SK-N-MC (cell line): ENCODE data around the gene SOS1.
"Not testable (repeated sequence)": the region's sequence is repeated elsewhere in the genome, so short reads cannot be mapped to it uniquely, and the experiment has no call there.

Source experiments
- DNase-seq: peaks from one replicate; pipeline ENCODE4 v3.0.0-alpha.2; 2011; ENCODE audit warnings: low read depth, low spot score
- H3K27ac ChIP-seq: fragments of 200-600 bp; sonication (generic); 2 replicates; pipeline ENCODE4 v1.5.1; 2016; ENCODE audit warnings: mixed run types
- H3K36me3 ChIP-seq: fragments of 200-600 bp; sonication (generic); 2 replicates; pipeline ENCODE4 v1.6.1; 2017; ENCODE audit warnings: antibody characterized with exemption, low read length, mixed read lengths; ENCODE audit not compliant: insufficient read depth
- H3K4me3 ChIP-seq: fragments of 200-600 bp; sonication (generic); 2 replicates; pipeline ENCODE4 v1.5.1; 2016
- H3K9ac ChIP-seq: fragments of 200-600 bp; sonication (generic); 2 replicates; pipeline ENCODE4 v1.8.0; 2017; ENCODE audit warnings: mixed run types, mixed read lengths; ENCODE audit not compliant: insufficient read length
- H3K9me3 ChIP-seq: fragments of 200-600 bp; sonication (generic); 2 replicates; pipeline ENCODE4 v1.6.1; 2017; ENCODE audit warnings: low read depth, mild to moderate bottlenecking, antibody characterized with exemption, low read length, moderate library complexity, mixed read lengths
- EZH2 ChIP-seq: fragments of 200-600 bp; sonication (generic); IDR thresholded peaks from one replicate; pipeline ENCODE4 v1.6.1; 2017; ENCODE audit warnings: antibody characterized with exemption
- FOXP2 ChIP-seq: optimal IDR thresholded peaks from 2 replicates; pipeline ENCODE3; 2011; ENCODE audit warnings: mild to moderate bottlenecking, moderate library complexity; ENCODE audit not compliant: insufficient read depth; ENCODE audit errors: extremely low read length, control extremely low read depth
- POLR2AphosphoS5 ChIP-seq: IDR thresholded peaks from 2 replicates; pipeline ENCODE4 v1.6.1; 2012; ENCODE audit warnings: mild to moderate bottlenecking, low read depth, low read length, borderline replicate concordance

The SOS1 gene

DNA sequence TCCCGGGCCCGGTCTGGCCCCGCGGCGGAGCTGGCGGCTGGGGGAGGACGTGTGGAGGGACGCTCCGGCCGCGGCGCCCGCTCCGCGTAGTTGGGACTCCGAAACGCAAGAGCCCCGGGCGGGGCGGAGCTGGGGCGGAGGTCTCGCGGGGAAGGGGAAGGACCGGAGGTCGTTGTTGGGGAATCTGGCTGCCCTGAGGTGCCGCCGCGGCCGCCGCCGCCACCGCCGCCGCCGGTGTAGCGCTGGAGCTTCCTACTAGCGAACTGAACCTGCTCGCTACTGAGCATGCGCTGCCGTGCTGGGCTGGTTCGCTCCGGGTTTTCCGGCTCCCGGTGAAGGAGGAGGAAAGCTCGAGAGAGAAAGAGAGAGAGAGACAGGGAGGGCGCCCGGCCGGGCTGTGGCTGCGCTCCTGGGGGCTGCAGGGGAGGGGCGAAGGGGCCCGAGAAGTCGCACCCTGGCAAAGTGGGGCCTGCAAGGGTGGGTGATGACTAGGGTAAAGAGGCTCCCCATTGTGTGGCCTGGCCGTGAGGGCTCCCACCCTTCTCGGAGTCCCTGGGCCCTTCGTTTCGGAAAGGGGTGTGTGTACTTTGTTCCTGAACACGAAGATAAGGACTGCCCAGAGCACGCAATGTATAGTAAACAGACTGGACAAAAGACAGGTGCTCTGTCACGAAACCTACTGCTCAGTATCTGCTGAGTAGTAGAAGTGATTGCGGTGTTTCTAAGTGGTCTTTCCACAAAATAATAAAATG lies at the start of gene SOS1:
Gene SOS1, minus strand, starts transcription at position 281 of the 752 bp plus-strand sequence. CDS start 629 bp downstream, outside the sequence.
- Histone ChIP-seq H3K9me3 (no peaks in the 10 kb centered on the region), H3K4me3 (peak within 1 kb of the TSS; percentile 96), H3K9ac (peak within 1 kb of the TSS; percentile 87), H3K36me3 (peaks cover 21% of the 10 kb centered on the region), H3K27ac (peak within 1 kb of the TSS; percentile 74)
- peak; percentile 77 for DNase-seq
- peak; percentile 90 for TF ChIP-seq POLR2AphosphoS5
- no peak for TF ChIP-seq FOXP2
- no peak for TF ChIP-seq EZH2

DNA sequence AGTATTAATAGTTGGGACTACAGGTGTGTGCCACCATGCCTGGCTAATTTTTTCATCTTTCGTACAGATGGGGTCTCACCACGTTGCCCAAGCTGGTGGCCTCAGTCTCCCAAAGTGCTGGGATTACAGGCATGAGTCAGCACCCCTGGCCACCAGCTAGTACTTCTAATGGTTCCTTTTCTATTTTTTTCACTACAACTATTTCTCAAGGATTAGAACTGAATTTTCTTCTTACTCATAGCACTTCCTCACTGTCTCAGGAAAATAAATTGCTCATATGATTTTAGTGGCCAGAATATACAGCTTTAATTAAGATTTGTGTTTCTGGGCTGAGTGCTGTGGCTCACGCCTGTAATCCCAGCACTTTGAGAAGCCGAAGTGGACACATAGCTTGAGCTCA lies 43.2 kb upstream of the SOS1 start:
- Histone ChIP-seq H3K9ac (no peak overlapping the region), H3K36me3 (no peaks in the 10 kb centered on the region), H3K9me3 (no peaks in the 10 kb centered on the region), H3K27ac (no peak overlapping the region), H3K4me3 (no peak overlapping the region)
- no peak for DNase-seq
- no peak for TF ChIP-seq POLR2AphosphoS5
- no peak for TF ChIP-seq EZH2
- TF ChIP-seq FOXP2 = no peak

DNA sequence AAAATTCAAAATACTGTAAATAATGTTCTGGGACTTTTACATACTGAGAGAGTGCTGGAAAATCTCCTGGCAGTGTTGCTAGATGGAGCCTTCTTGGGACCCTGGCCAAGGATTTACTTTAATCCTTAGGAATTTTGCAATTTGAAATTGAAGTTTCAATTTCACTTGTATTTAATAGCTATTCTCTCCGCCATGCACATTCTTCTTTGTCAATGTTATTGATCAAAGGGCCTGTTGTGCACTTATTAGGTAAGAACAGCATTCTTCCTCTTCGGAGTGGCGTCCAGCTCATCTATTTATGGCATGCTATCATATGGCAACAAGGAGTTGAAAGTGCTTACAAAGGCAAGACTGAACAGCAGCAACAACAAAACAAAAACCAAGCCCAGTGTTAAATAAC lies 40.1 kb upstream of the SOS1 start:
- no peak for DNase-seq

DNA sequence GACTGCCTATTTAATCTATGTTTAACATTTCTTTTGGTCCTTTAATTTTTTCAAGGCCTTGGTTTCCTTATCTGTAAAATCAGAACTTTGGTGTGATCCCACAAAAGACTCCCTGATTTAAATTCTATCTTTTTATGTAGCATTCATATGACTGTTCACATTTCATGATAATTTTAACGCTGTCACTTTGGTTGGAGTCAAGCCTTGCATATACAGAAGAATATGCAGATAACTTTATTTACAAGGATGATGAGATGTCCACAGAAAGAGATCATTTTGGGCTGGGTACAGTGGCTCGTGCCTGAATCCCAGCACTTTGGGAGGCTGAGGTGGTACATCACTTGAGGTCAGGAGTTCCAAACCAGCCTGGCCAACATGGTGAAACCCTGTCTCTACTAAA lies 38.4 kb upstream of the SOS1 start:
- Histone ChIP-seq H3K36me3 (no peaks in the 10 kb centered on the region), H3K4me3 (no peak overlapping the region), H3K9ac (no peak overlapping the region), H3K9me3 (no peaks in the 10 kb centered on the region), H3K27ac (no peak overlapping the region)
- DNase-seq = no peak
- TF ChIP-seq FOXP2 (no peak), POLR2AphosphoS5 (no peak), EZH2 (no peak)

More for the DNA sequence above, 40.1 kb upstream of the SOS1 start:
- Histone ChIP-seq H3K9me3 (no peaks in the 10 kb centered on the region), H3K36me3 (no peaks in the 10 kb centered on the region), H3K9ac (no peak overlapping the region), H3K27ac (no peak overlapping the region), H3K4me3 (no peak overlapping the region)
- no peak for TF ChIP-seq FOXP2

DNA sequence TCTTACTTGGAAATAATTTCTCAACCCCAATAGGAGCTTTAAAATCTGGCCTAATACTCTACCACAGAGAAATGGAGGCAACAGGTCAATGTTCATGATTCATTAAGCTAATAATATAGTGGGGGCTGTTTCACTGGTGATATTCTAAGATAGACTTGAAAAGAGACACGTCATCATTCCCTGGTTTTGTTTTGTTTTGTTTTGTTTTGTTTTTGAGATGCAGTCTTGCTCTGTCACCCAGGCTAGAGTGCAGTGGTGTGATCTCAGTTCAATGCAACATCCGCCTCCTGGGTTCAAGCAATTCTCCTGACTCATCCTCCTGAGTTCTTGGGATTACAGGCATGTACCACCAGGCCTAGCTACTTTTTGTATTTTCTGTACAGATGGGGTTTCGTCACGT lies 37.5 kb upstream of the SOS1 start:
- no peak overlapping the region for H3K4me3 ChIP-seq
- H3K36me3 ChIP-seq = no peaks in the 10 kb centered on the region
- H3K9me3 ChIP-seq = no peaks in the 10 kb centered on the region
- H3K9ac ChIP-seq = no peak overlapping the region
- TF ChIP-seq POLR2AphosphoS5 (no peak), EZH2 (no peak), FOXP2 (no peak)
- DNase-seq = no peak
- H3K27ac ChIP-seq = no peak overlapping the region

DNA sequence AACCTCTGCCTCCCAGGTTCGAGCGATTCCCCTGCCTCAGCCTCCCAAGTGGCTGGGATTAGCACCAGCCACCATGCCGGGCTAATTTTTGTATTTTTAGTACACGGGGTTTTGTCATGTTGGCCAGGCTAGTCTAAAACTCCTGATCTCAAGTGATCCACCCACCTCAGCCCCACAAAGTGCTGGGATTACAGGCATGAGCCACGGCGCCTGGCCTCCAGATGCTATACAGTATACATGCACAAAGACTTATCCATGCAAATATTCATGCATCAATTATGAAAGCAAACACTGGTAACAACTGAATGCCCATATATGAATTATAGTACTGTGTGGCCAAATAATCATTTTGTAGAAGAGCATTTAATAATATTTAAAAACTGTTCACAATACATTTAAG lies 36.0 kb upstream of the SOS1 start:
- H3K9ac ChIP-seq = no peak overlapping the region
- no peak overlapping the region for H3K4me3 ChIP-seq
- DNase-seq = no peak
- TF ChIP-seq POLR2AphosphoS5 (no peak), EZH2 (no peak), FOXP2 (no peak)
- H3K36me3 ChIP-seq = no peaks in the 10 kb centered on the region
- no peaks in the 10 kb centered on the region for H3K9me3 ChIP-seq
- no peak overlapping the region for H3K27ac ChIP-seq

DNA sequence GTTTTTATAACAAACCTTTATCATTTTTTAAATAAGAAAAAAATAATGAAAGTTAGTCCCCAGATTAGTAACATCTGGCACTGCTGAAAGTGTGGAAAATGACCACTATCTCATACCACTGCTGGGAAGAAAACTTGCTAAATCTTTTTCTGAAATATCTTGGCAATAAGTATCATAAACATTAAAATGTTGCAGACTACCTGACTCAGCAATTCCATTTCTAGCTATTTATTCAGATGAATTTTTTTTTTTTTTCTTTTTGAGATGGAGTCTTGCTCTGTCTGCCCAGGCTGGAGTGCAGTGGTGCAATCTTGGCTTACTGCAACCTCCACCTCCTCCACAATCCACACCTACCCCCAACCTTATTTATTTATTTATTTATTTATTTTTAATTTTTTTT lies 35.3 kb upstream of the SOS1 start:
- no peaks in the 10 kb centered on the region for H3K9me3 ChIP-seq
- peak overlapping the region; percentile 26; the same call in 1 of the 2 replicates for H3K4me3 ChIP-seq
- H3K27ac ChIP-seq = peak overlapping the region; percentile 76
- no peak for TF ChIP-seq POLR2AphosphoS5
- TF ChIP-seq EZH2 = no peak
- no peak for TF ChIP-seq FOXP2
- no peaks in the 10 kb centered on the region for H3K36me3 ChIP-seq
- DNase-seq = no peak
- peak overlapping the region; percentile 32 for H3K9ac ChIP-seq

DNA sequence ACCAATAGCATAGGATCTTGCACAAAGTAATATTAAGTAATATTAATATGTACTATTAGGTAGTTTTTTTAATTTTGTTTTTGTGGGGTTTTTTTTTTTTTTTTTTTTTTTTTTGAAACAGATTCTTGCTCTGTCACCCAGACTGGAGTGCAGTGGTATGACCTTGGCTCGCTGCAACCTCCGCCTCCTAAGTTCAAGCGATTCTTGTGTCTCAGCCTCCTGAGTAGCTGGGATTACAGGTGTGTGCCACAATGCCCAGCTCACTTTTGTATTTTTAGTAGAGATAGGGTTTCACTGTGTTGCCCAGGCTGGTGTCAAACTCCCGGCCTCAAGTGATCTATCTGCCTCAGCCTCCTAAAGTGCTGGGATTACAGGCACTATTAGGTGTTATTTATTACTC lies 34.7 kb upstream of the SOS1 start:
- not testable (repeated sequence) for DNase-seq, H3K4me3 ChIP-seq, H3K36me3 ChIP-seq, H3K9me3 ChIP-seq, H3K9ac ChIP-seq
- peak overlapping the region; percentile 76 for H3K27ac ChIP-seq

DNA sequence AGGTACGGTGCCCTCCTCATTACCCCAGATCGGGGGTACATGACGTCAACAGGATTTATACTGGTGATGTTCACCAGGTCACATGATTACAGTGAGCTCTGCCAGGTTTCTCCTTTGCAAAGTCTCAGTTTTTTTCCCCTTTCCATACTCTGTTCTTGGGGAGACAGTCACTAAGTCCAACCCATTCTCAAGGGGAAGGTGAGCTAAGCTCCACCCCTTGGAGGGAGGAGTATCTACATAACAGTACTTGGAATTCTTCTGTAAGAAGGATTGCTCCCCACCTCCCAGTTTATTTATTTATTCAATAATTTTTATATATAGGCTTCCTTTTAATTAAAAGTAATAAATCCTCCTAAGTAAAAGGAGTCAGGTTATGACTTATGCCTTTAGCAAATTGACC lies 34.1 kb upstream of the SOS1 start:
- H3K36me3 ChIP-seq = no peaks in the 10 kb centered on the region
- H3K4me3 ChIP-seq = no peak overlapping the region
- no peak for DNase-seq
- H3K27ac ChIP-seq = no peak overlapping the region
- H3K9ac ChIP-seq = no peak overlapping the region
- no peaks in the 10 kb centered on the region for H3K9me3 ChIP-seq
- TF ChIP-seq POLR2AphosphoS5 (no peak), FOXP2 (no peak), EZH2 (no peak)
